Measurements from ENCODE around the gene MYO18A.

MYO18A gene

GRCh38 chr17:29216181-29216580 is 36.0 kb upstream of the MYO18A start:
- WGBS (ENCODE audit: extremely low coverage, insufficient coverage, low lambda C conversion rate) = no CpG with 5 or more reads among the region's 6 CpGs
- Histone ChIP-seq H3K4me2 (ENCODE audit: low read length) (no peak overlapping the region), H2AK5ac (ENCODE audit: low read length) (no peak overlapping the region), H3K36me3 (ENCODE audit: control insufficient read depth, insufficient read depth, low read length) (no peaks in the 10 kb centered on the region), H4K8ac (ENCODE audit: low read depth, low read length) (no peak overlapping the region), H4K5ac (ENCODE audit: low read length) (no peak overlapping the region), H2BK120ac (ENCODE audit: low read depth, low read length) (no peak overlapping the region), H3K9ac (ENCODE audit: low read length) (no peak overlapping the region), H3K18ac (ENCODE audit: low read length) (no peak overlapping the region), H3K4me3 (ENCODE audit: low read length) (no peak overlapping the region), H3K79me2 (ENCODE audit: control insufficient read depth, insufficient read depth, low read length) (no peaks in the 10 kb centered on the region), H3K23ac (ENCODE audit: low read length) (no peak overlapping the region), H3K56ac (ENCODE audit: low read length) (no peak overlapping the region), H3K4me1 (ENCODE audit: control insufficient read depth, low read depth, low read length) (no peaks in the 10 kb centered on the region), H3K4ac (ENCODE audit: low read depth, low read length) (no peak overlapping the region), H3K27ac (ENCODE audit: low read depth, low read length) (no peak overlapping the region), H3K27me3 (ENCODE audit: insufficient read depth, low read length, poor library complexity) (no peaks in the 10 kb centered on the region), H3K79me1 (ENCODE audit: low read length) (no peaks in the 10 kb centered on the region), H2BK15ac (replicated peaks; ENCODE audit: low read depth) (no peak overlapping the region), H2BK5ac (ENCODE audit: low read length) (no peak overlapping the region)
- no peak for DNase-seq

- H3K56ac ChIP-seq (ENCODE audit: low read length) = no peak overlapping the region
- peak; percentile 40 for DNase-seq
- H3K79me2 ChIP-seq (ENCODE audit: control insufficient read depth, insufficient read depth, low read length) = no peaks in the 10 kb centered on the region
- no peak overlapping the region for H3K23ac ChIP-seq (ENCODE audit: low read length)
- no peaks in the 10 kb centered on the region for H3K79me1 ChIP-seq (ENCODE audit: low read length)
- H4K8ac ChIP-seq (ENCODE audit: low read depth, low read length) = no peak overlapping the region
- H3K4me1 ChIP-seq (ENCODE audit: control insufficient read depth, low read depth, low read length) = no peaks in the 10 kb centered on the region
- no peak overlapping the region for H3K4ac ChIP-seq (ENCODE audit: low read depth, low read length)
- no peak overlapping the region for H3K18ac ChIP-seq (ENCODE audit: low read length)
- H2BK15ac ChIP-seq (replicated peaks; ENCODE audit: low read depth) = no peak overlapping the region
- no peak overlapping the region for H2BK5ac ChIP-seq (ENCODE audit: low read length)
- H3K4me3 ChIP-seq (ENCODE audit: low read length) = no peak overlapping the region
- H2BK120ac ChIP-seq (ENCODE audit: low read depth, low read length) = no peak overlapping the region
- no peak overlapping the region for H3K4me2 ChIP-seq (ENCODE audit: low read length)
- WGBS (ENCODE audit: extremely low coverage, insufficient coverage, low lambda C conversion rate) = no CpG with 5 or more reads among the region's 4 CpGs
- no peak overlapping the region for H2AK5ac ChIP-seq (ENCODE audit: low read length)
- no peak overlapping the region for H3K27ac ChIP-seq (ENCODE audit: low read depth, low read length)
- no peak overlapping the region for H4K5ac ChIP-seq (ENCODE audit: low read length)
- H3K27me3 ChIP-seq (ENCODE audit: insufficient read depth, low read length, poor library complexity) = no peaks in the 10 kb centered on the region
- no peak overlapping the region for H3K9ac ChIP-seq (ENCODE audit: low read length)
- no peaks in the 10 kb centered on the region for H3K36me3 ChIP-seq (ENCODE audit: control insufficient read depth, insufficient read depth, low read length)
Measured at GRCh38 chr17:29215717-29216116, 35.5 kb upstream of the MYO18A start.

- WGBS (ENCODE audit: extremely low coverage, insufficient coverage, low lambda C conversion rate) = no CpG with 5 or more reads among the region's 10 CpGs
- no peak overlapping the region for H2BK5ac ChIP-seq (ENCODE audit: low read length)
- no peak overlapping the region for H2BK120ac ChIP-seq (ENCODE audit: low read depth, low read length)
- H3K4me1 ChIP-seq (ENCODE audit: control insufficient read depth, low read depth, low read length) = no peaks in the 10 kb centered on the region
- H3K79me2 ChIP-seq (ENCODE audit: control insufficient read depth, insufficient read depth, low read length) = no peaks in the 10 kb centered on the region
- H2AK5ac ChIP-seq (ENCODE audit: low read length) = no peak overlapping the region
- H3K4ac ChIP-seq (ENCODE audit: low read depth, low read length) = no peak overlapping the region
- no peak overlapping the region for H2BK15ac ChIP-seq (replicated peaks; ENCODE audit: low read depth)
- H3K23ac ChIP-seq (ENCODE audit: low read length) = no peak overlapping the region
- no peak overlapping the region for H4K8ac ChIP-seq (ENCODE audit: low read depth, low read length)
- no peak overlapping the region for H3K56ac ChIP-seq (ENCODE audit: low read length)
- H3K9ac ChIP-seq (ENCODE audit: low read length) = no peak overlapping the region
- no peak for DNase-seq
- H3K27ac ChIP-seq (ENCODE audit: low read depth, low read length) = no peak overlapping the region
- H3K4me3 ChIP-seq (ENCODE audit: low read length) = no peak overlapping the region
- no peaks in the 10 kb centered on the region for H3K79me1 ChIP-seq (ENCODE audit: low read length)
- H3K27me3 ChIP-seq (ENCODE audit: insufficient read depth, low read length, poor library complexity) = no peaks in the 10 kb centered on the region
- H4K5ac ChIP-seq (ENCODE audit: low read length) = no peak overlapping the region
- no peak overlapping the region for H3K18ac ChIP-seq (ENCODE audit: low read length)
- no peaks in the 10 kb centered on the region for H3K36me3 ChIP-seq (ENCODE audit: control insufficient read depth, insufficient read depth, low read length)
- H3K4me2 ChIP-seq (ENCODE audit: low read length) = no peak overlapping the region
Measured at GRCh38 chr17:29215174-29215573, 35.0 kb upstream of the MYO18A start.

GRCh38 chr17:29214215-29215146 is 34.3 kb upstream of the MYO18A start:
- Histone ChIP-seq H3K9ac (ENCODE audit: low read length) (no peak overlapping the region), H3K4me1 (ENCODE audit: control insufficient read depth, low read depth, low read length) (no peaks in the 10 kb centered on the region), H2BK5ac (ENCODE audit: low read length) (no peak overlapping the region), H3K4ac (ENCODE audit: low read depth, low read length) (no peak overlapping the region), H3K4me3 (ENCODE audit: low read length) (no peak overlapping the region), H2BK15ac (replicated peaks; ENCODE audit: low read depth) (no peak overlapping the region), H4K5ac (ENCODE audit: low read length) (no peak overlapping the region), H3K56ac (ENCODE audit: low read length) (no peak overlapping the region), H3K79me2 (ENCODE audit: control insufficient read depth, insufficient read depth, low read length) (no peaks in the 10 kb centered on the region), H3K27me3 (ENCODE audit: insufficient read depth, low read length, poor library complexity) (no peaks in the 10 kb centered on the region), H3K79me1 (ENCODE audit: low read length) (no peaks in the 10 kb centered on the region), H3K18ac (ENCODE audit: low read length) (no peak overlapping the region), H2BK120ac (ENCODE audit: low read depth, low read length) (no peak overlapping the region), H3K23ac (ENCODE audit: low read length) (no peak overlapping the region), H3K27ac (ENCODE audit: low read depth, low read length) (no peak overlapping the region), H3K4me2 (ENCODE audit: low read length) (no peak overlapping the region), H2AK5ac (ENCODE audit: low read length) (no peak overlapping the region), H3K36me3 (ENCODE audit: control insufficient read depth, insufficient read depth, low read length) (no peaks in the 10 kb centered on the region), H4K8ac (ENCODE audit: low read depth, low read length) (no peak overlapping the region)
- DNase-seq = no peak
- WGBS (ENCODE audit: extremely low coverage, insufficient coverage, low lambda C conversion rate) = no CpG with 5 or more reads among the region's 8 CpGs

- no peak overlapping the region for H4K5ac ChIP-seq (ENCODE audit: low read length)
- WGBS (ENCODE audit: extremely low coverage, insufficient coverage, low lambda C conversion rate) = no CpG with 5 or more reads among the region's 5 CpGs
- H3K4me3 ChIP-seq (ENCODE audit: low read length) = no peak overlapping the region
- H3K27ac ChIP-seq (ENCODE audit: low read depth, low read length) = no peak overlapping the region
- H3K56ac ChIP-seq (ENCODE audit: low read length) = no peak overlapping the region
- H4K8ac ChIP-seq (ENCODE audit: low read depth, low read length) = no peak overlapping the region
- no peak overlapping the region for H3K18ac ChIP-seq (ENCODE audit: low read length)
- H3K4me1 ChIP-seq (ENCODE audit: control insufficient read depth, low read depth, low read length) = no peaks in the 10 kb centered on the region
- no peaks in the 10 kb centered on the region for H3K27me3 ChIP-seq (ENCODE audit: insufficient read depth, low read length, poor library complexity)
- H2BK5ac ChIP-seq (ENCODE audit: low read length) = no peak overlapping the region
- H3K9ac ChIP-seq (ENCODE audit: low read length) = no peak overlapping the region
- H2BK15ac ChIP-seq (replicated peaks; ENCODE audit: low read depth) = no peak overlapping the region
- DNase-seq = no peak
- H3K4me2 ChIP-seq (ENCODE audit: low read length) = no peak overlapping the region
- no peaks in the 10 kb centered on the region for H3K79me2 ChIP-seq (ENCODE audit: control insufficient read depth, insufficient read depth, low read length)
- no peak overlapping the region for H2AK5ac ChIP-seq (ENCODE audit: low read length)
- H2BK120ac ChIP-seq (ENCODE audit: low read depth, low read length) = no peak overlapping the region
- H3K4ac ChIP-seq (ENCODE audit: low read depth, low read length) = no peak overlapping the region
- no peaks in the 10 kb centered on the region for H3K79me1 ChIP-seq (ENCODE audit: low read length)
- no peaks in the 10 kb centered on the region for H3K36me3 ChIP-seq (ENCODE audit: control insufficient read depth, insufficient read depth, low read length)
- H3K23ac ChIP-seq (ENCODE audit: low read length) = no peak overlapping the region
Measured at GRCh38 chr17:29212681-29213121, 32.5 kb upstream of the MYO18A start.

Measured in mesendoderm (in vitro differentiated cells).